GM21529 (cell line): ENCODE measurements around the gene DPCD.

ENCODE experiments used
- ATAC-seq: cut with Tn5 transposase; IDR thresholded peaks from one replicate; pipeline ENCODE4 v1.9.1; 2021; ENCODE audit not compliant: unreplicated experiment

Gene DPCD

DNA sequence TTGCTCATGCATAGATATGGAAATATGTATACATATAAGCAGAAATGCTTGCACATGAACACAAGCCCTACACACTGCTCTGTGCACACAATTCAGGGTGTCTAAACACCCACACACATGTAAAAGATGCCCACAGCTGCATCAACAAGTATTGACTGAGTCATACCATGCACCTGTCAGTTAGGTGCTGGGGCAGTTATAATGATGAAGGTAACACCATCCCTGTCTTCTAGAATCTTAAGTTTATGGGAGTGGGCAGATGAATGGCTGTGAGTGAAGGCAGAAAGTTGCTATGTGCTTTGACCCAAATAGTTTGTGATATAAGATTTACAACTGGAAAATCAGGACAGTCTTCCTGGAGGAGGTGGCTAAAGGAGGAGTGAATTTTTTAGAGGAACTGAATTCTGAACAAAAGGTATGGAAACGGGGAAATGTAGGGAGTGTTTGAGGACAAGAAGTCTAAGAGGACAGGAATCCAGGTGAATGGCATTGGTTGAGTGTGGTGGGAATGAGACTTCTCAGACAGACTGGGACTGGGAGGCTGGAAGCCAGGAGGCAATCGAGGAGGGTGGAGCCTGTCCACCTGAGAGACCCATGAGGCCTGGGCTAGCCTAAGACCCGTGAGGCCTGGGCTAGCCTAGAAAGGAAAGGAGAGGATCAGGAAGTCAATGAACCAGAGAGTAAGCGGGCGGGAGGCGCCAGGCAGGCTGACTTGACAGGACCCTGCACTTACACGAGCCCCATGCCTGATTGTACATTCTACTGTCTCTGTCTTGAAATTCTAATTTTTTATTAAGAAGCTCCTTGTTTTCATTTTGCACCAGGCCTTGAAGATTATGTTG, 20.7 kb upstream of the DPCD start:
- ATAC-seq: no peak

DNA sequence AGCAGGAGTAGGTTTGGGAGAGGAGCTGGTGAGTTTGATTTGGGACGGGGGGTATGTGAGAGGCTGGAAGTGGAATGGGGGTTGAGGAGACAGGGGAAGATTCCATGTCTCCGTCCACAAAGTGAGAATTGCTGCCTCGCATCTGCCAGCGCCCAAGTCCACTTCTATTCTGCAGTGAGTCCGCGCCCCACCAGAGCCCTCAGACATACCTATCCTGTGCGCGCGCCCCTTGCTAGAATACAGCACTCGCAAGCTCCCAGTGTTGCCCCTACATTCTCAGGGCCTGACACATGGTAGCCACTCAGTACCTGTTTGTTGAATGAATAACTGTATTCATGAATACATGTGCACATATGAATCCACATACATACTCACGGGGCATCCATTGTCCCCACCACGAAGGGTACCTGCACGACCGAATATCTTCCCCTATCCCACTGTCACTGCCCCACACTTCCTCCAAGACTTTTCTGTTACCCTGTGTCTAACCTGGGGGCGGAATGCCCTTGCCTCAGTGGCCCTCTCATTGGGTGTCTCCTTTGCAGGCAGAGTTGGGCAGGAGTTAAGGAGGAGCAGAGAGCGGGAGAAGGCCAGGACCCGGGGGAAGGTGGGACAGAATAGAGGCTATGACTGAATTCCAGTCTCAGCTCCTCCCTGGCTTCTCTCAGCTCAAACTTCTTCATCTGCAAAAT, 19.9 kb upstream of the DPCD start:
- ATAC-seq: no peak

DNA sequence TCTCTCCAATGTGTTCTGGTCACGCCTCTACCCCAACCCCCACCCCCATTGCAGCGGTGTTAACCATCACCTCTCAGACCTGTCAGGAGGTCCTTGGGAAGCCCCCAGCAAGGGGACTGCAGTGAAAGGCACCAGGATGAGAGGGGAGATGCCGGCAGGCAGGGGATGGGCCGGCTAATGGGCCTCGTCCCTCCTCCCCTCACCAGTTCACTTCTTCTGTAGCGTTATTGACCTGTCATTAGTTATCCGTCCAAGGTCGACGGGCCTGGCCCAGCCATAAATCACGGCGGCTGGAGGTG, 18.8 kb upstream of the DPCD start:
- ATAC-seq: no peak

DNA sequence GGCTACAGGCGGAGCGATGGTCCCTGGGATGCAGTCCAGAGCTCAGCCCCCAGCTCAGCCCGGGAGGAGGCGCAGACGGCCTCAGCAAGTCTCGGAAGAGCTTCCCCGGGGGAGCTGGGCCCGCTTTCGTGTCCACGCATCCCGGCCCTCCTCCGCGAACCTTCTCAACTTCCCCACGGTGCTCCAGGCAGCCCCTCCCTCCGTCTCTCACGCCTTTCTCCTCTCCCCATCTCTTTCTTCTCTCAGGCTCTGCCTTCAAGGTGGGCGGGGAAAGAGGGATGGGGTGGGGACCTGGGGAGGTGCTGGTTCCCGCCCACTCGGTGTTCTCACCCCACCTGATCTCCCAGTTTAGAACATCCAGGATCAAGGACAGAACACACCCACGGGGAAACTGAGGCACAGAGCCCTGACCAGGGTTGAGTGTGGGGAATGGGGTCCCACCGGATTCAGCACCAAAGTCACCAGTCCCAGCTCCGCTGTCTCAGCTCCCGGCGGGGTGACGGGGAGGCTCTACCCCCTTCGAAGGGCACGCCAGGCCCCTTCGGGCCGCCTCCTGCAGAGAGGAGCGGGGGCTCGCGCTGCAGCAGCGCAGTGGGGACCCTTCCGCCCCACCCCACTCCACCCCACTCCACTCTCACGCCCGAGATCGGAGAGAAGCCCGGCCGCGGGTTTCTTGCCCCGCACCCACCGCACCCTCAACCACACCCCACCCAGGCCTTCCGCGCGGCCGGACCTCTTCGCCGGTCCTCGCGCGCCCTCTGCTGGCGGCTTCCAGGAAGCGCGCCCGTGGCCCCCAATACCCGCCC, 18.3 kb upstream of the DPCD start:
- peak; percentile 72 for ATAC-seq

DNA sequence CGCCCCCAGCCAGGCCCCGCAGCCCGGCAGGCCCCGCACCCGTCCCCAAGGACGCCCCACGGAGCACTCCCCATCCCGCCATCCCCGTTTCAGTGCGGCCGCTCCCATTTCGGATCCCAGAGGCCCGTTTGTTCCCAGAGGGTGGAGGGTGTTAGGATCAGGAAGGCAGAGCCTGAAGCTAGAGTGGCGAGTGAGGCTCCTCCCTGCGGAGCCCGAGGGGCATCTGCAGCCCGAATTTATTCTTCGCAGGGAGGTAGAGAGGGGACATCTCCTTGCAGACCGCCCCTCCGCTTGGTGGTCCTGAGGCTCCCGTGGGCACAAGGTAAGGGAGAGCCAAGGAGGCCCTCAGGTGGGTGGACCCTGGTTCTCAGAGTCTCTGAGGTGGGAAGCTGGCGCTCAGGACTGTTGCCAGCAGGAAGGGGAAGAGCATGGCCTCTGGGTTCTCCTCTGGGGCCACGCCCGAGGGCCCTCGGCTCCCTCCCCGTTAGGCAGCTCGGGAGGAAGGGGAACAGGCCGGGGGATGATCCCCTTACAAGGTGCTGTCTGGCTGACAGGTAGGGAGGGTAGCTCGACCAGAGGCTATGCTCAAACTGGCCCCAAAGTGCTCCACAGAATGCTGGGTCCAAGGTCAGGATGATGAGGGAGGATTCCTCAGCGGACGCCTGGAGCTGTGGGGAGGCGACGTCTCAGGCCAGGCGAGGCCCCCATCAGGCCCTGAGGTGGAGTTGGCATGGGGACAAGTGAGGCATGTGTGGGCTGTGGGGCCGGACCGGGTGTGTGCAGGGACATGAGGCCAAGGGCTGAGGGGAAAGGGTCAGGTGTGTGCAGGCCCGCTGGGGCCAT, 17.5 kb upstream of the DPCD start:
- ATAC-seq: peak; percentile 21

DNA sequence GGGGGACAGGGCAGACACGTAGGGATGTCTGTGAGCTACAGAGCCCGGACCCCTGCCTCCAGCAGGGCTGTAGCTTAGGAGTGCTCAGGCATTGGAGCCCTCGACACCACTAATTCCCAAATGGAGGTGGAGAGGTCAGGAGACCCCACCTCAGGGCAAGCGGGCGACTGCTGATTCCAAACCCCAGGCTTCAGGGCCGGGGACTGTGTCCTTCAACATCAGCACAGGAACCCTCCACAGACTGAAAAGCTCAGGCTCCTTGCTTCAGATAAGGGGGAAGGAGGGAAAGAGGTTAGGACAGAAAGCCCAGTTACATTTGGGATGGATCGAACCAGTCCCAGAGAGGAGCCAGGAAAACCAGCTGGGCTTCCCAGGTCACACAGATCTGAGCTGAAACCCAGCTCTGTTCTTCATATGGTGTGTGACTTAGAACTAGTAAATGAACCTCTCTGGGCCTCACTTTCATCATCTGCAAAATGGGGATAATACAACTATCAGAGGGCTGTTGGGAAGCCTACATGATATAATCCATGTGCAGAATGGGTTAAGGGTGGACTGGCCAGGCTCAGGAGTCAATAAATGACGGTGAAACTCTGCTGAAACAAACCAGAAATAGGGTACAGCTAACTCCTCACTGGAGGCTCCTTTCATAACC, 16.7 kb upstream of the DPCD start:
- no peak for ATAC-seq

DNA sequence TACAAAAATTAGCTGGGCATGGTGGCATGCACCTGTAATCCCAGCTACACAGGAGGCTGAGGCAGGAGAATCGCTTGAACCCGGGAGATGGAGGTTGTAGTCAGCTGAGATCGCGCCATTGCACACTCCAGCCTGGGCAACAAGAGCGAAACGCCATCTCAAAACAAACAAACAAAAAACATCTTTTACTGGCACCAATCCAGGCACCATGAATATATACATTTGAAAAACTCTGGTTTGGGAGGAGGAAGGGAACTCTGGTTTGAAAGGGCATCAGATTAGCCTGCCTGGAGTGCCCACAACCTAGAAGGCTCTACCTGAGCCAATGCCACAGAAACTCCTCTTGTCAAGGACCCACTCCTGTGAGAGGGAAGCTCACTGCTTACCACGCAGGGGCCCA, 16.0 kb upstream of the DPCD start:
- no peak for ATAC-seq

DNA sequence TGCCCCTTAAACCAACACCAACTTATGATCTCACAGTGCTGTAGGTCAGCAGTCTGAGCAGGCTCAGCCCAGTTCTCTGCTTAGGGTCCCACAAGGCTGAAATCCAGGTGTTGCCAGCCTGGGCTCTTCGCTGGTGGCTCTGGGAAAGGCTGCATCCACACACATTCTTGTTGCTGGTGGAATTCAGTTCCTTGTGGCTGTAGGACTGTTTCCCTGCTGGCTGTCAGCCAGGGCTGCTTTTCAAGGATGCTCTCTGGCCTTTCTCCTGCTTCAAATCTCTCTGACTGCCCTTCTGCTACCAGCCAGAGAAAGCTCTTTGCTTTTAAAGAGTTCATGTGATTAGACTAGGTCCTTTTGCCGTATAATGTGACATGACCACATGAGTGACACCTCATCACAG, 15.3 kb upstream of the DPCD start:
- ATAC-seq: no peak

DNA sequence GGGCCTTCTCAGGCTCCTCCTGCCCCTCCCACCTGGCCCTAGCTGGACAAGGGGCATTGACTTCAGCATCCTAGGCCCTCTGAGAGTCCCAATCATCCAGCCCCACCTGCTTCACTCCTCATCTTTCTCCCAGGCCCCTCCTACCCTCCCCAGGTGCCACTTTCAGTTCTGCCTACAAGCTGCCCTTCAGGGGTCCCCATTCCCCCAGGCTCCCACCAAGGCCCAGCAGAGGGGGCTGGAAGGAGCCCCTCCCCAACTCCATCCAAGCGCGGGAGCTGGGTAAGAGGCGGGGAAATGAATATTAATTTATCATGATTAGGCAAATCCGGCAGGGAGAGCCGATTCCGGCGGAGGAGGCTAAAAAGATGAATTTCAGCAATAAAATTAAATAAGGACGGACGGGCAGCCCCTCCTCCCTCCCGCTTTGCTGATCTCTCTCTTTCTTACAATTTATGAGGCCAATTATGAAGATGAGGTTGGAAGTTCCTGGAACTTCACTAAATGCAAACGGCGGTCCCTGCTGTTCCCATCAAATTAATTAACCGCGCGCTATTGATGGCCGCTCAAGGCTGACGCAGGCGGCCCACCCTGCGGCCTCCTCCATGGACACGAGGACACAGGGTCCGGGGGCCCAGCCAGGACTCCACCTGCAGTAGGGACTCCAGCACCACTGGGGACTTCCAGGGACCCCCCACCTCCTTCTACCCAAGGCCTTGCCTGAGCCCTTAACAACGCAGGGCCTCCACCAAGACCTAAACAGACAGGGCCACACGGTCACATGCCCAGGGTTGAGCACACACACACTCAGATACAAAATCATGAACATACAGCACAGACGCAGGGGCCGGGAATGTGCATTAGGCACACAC, 14.0 kb upstream of the DPCD start:
- no peak for ATAC-seq

DNA sequence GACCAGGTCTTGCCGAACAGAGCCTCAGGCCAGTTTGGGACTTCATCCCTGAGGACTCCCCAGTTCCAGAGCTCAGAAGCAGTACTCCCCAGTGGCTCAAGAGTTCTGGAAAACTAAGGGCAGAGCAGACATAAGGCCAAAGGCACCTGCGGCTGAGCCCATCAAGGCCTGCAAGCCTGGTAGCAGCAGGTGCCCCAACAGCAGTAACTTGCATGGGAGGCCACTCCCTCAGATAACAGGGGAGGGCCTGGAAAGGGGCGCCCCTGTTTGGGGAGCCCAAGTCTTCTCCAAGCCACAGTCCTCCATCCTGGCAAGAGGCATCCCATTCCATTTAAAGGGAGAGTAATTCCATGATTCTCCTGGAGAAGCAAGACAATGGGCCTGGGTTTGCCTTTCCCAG, 13.0 kb upstream of the DPCD start:
- no peak for ATAC-seq

DNA sequence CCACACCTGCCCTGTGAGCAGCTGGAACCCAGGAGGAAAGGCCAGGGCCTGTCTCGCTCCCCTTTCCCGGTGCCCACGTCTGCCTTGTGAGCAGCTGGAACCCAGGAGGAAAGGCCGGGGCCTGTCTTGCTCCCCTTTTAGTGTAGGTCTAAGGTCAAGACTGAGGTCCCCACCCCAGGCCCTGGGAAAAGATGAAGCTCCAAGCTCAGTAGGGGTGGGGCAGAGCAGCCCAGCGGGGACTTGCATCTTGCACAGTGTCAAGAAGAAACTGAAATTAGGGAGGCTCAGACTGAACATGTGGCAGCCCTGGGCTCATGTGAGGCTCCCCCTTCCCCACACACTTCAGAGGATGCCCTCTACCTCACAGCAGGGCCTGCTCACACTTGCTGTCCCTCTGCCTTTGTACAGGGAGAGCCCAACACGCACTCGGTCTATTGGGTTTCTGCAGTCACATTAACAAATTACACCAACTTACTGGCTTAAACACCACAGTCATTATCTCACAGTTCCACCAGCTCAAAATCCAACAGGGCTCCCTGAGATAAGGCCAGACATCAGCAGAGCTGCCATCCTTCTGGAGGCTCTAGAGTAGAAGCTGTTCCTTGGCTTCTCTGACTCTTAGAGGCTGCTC, 12.4 kb upstream of the DPCD start:
- no peak for ATAC-seq

DNA sequence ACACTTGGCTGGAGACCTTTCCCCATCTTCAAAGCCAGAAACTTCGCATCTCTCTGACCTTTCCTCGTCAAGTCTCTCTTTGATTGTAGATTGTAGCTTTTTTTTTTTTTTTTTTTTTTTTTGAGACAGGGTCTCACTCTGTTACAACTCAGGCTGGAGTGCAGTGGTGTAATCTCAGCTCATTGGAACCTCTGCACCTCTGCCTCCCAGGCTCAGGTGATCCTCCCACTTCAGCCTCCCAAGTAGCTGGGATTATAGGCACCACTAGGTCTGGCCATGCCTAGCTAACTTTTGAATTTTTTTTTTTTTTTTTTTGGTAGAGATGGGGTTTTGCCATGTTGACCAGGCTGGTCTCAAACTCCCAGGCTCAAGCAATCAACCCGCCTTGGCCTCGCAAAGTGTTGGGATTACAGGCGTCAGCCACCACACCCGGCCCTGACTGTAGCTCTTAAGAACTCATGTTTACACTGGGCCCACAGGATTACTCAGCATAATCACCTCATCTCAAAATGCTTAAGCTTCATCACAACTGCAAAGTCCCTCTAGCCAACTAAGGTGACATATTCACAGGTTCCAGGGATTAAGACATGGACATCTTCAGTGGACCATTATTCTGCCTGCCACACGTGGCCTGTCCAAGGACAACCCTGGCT, 11.8 kb upstream of the DPCD start:
- no peak for ATAC-seq

DNA sequence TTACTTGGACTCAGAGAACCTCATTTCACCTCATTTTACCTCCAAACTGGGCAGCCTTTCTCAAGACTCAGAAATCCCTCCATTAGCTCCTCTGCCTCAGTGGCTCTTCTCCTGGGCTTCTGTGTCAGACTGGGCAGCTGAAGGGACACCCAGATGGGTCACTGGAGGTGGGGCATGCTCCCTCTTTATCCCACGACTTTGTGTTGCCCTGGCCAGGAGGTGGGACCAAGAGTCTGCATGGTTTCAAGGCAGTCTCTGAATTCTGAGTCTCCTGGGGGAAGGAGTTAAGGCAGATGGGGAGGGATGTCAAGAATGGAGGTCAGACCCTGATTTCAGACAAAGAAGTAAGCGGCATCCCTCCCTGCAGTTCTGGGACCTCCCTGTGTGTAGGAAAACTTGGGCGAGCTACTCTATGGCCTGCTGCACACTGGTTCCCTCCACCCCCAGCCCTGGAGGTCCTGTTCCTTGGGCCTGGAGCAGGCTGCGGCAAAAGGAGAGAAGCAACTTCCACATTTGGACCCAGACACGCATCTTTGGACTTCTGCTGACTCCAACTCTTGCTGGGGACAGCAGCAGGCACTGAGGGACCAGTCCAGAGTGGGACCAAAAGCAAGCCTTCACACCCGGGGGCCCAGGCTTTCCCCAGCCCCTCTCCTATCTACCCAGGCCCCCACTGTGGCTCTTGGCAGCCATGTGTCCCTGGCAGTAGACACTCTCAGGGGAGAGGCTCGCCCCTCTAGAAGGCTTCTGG, 10.8 kb upstream of the DPCD start:
- no peak for ATAC-seq

DNA sequence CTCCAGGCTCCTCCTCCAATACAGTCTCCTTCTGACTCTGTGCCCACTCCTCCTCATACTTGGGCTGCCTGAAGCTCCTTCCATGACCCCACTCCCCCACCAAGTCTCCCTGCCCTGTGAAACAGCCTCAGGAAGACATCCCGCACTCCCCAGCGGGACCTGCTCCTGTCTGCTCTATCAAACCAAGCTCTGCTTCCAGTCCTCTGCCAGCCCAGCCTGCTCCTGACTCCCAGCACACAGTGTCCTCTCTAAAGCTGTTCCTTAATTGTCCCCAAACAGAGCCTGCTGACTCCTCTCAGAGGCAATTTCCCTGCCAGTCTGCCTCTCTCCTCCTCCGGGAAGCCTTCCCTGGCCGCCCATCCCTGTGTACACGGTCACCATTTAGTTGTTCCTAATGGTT, 9.9 kb upstream of the DPCD start:
- ATAC-seq: no peak

DNA sequence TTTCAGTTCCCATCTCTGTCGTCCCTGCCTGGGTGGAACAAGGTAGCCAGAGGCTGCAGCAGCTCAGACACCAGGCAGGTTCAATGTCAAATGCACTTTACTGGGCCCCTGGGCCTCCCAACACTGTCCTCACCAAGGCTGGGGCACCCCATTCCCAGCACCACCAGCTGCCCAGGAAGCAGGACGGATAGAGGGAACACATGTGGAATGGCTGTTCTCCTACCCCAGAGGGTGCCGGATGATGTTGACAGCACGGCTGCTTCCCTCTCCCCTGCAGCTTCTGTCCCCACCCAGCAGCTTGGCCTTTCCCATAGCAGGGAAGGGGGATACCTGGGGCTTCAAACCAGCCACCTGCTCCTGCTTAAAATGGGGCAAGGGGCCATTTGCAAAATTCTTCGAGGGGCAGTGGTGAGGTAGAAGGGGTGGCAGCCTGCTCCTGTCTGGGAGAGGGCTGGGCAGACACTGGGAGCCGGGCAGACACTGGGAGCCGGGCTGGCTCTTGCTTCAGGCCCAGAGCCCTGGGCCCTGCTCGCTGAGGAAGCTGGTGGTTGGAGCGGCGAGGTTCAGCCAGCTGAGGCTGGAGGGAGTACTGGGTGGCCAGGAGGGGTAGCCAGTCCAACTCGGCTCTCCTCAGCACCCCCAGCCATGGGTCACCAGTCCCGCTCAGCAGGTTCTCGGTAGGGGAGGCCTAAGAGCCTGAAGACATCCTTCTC, 9.2 kb upstream of the DPCD start:
- no peak for ATAC-seq

DNA sequence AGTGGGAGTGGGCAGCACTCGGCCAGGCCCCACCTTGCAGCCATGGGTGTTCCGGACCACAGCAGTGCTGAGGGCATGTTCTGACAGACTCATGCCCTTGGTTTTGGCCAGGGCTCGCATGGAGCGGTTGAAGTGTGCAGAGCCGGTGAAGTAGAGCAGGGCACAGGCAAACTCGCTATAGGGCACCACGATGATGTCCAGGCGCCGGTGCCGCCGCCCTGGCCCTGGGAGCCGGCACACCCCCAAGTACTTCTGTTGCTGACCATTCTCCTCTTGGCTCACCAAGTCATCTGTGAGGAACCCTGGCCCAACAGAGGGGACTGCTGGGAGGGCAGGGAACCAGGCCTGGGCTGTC, 8.6 kb upstream of the DPCD start:
- no peak for ATAC-seq
